GM23338 (cell line): ENCODE data around the gene TRAK1. TPM values are rescaled to one million over a fixed set of nuclear protein-coding genes. Genes with fewer than 3 reads are reported as not detected.

Experiments used
- ATAC-seq: fragments of 200-7000 bp; cut with Tn5 transposase; 3 replicates; pipeline ENCODE4 v1.9.1; 2020
- DNase-seq: peaks from one replicate; pipeline ENCODE4 v3.0.0-alpha.2; 2015; ENCODE audit warnings: low spot score
- H2AFZ ChIP-seq: fragments of 200-600 bp; sonication (generic); 2 replicates; pipeline ENCODE4 v1.8.0; 2016; ENCODE audit warnings: antibody characterized with exemption, mild to moderate bottlenecking, moderate library complexity
- H3F3A ChIP-seq: fragments of 200-600 bp; sonication (generic); replicated peaks from 2 replicates; pipeline ENCODE4 v1.8.0; 2017; ENCODE audit warnings: antibody characterized with exemption, mixed run types, low read depth
- H3K27ac ChIP-seq: fragments of 200-600 bp; sonication (generic); 2 replicates; pipeline ENCODE4 v1.6.1; 2016; ENCODE audit warnings: low read depth
- H3K27me3 ChIP-seq: fragments of 200-600 bp; sonication (generic); 2 replicates; pipeline ENCODE4 v1.8.0; 2016; ENCODE audit warnings: mild to moderate bottlenecking, mixed run types, moderate library complexity; ENCODE audit not compliant: insufficient read depth
- H3K36me3 ChIP-seq: fragments of 200-600 bp; sonication (generic); 2 replicates; pipeline ENCODE4 v1.8.0; 2016; ENCODE audit warnings: mild to moderate bottlenecking; ENCODE audit not compliant: insufficient read depth
- H3K4me1 ChIP-seq: fragments of 200-600 bp; sonication (generic); 2 replicates; pipeline ENCODE4 v1.8.0; 2016; ENCODE audit warnings: mild to moderate bottlenecking, moderate library complexity; ENCODE audit not compliant: insufficient read depth
- H3K4me2 ChIP-seq: fragments of 200-600 bp; sonication (generic); 2 replicates; pipeline ENCODE4 v1.7.1; 2017; ENCODE audit warnings: mixed run types
- H3K4me3 ChIP-seq: fragments of 200-600 bp; sonication (generic); 2 replicates; pipeline ENCODE4 v1.6.1; 2016; ENCODE audit warnings: mixed run types
- H3K79me2 ChIP-seq: fragments of 200-600 bp; sonication (generic); replicated peaks from 2 replicates; pipeline ENCODE4 v1.8.0; 2017; ENCODE audit warnings: mild to moderate bottlenecking; ENCODE audit not compliant: insufficient read depth
- H3K9me2 ChIP-seq: fragments of 200-600 bp; sonication (generic); 2 replicates; pipeline ENCODE4 v1.8.0; 2017; ENCODE audit not compliant: insufficient read depth
- H4K20me1 ChIP-seq: fragments of 200-600 bp; sonication (generic); replicated peaks from 2 replicates; pipeline ENCODE4 v1.8.0; 2017; ENCODE audit warnings: mild to moderate bottlenecking; ENCODE audit not compliant: insufficient read depth
- H3K27ac Mint-ChIP-seq: 2 replicates; pipeline ENCODE4 v1.8.0; 2020; ENCODE audit warnings: inconsistent platforms, mild to moderate bottlenecking, moderate library complexity, mixed read lengths
- H3K27me3 Mint-ChIP-seq: 3 replicates; pipeline ENCODE4 v1.8.0; 2022; ENCODE audit warnings: low read depth, mild to moderate bottlenecking, moderate library complexity, mixed read lengths, inconsistent platforms; ENCODE audit not compliant: insufficient read depth, poor library complexity
- H3K36me3 Mint-ChIP-seq: 3 replicates; pipeline ENCODE4 v1.8.0; 2021; ENCODE audit warnings: low read depth, mild to moderate bottlenecking, inconsistent platforms, moderate library complexity, mixed read lengths
- H3K4me1 Mint-ChIP-seq: 3 replicates; pipeline ENCODE4 v1.8.0; 2020; ENCODE audit warnings: mild to moderate bottlenecking, inconsistent platforms, mixed read lengths
- H3K4me3 Mint-ChIP-seq: 3 replicates; pipeline ENCODE4 v1.8.0; 2021; ENCODE audit warnings: moderate library complexity, mild to moderate bottlenecking, inconsistent platforms, mixed read lengths
- H3K9me3 Mint-ChIP-seq: 3 replicates; pipeline ENCODE4 v1.8.0; 2020; ENCODE audit warnings: moderate library complexity, mild to moderate bottlenecking, inconsistent platforms, mixed read lengths
- CREB1 ChIP-seq: fragments of 250-450 bp; sonication (Bioruptor Pico); IDR thresholded peaks from 2 replicates; pipeline ENCODE4 v1.5.0; 2020; ENCODE audit warnings: low read depth, mild to moderate bottlenecking, moderate library complexity
- CTCF ChIP-seq, 2 experiments: fragments of 200-600 bp in 1 of 2; sonication (generic) in 1 of 2; conservative IDR thresholded peaks; 2 replicates each; pipeline versions ENCODE4 v1.5.1 to v1.6.1; 2016 to 2017; ENCODE audit warnings: antibody characterized with exemption in 2 of 2, low read depth in 2 of 2, mild to moderate bottlenecking in 2 of 2, moderate library complexity in 1 of 2
- EZH2 ChIP-seq: fragments of 200-600 bp; sonication (generic); IDR thresholded peaks from one replicate; pipeline ENCODE4 v1.8.0; 2017; ENCODE audit warnings: antibody characterized with exemption, mild to moderate bottlenecking, low read depth; ENCODE audit not compliant: unreplicated experiment
- EZH2phosphoT487 ChIP-seq: fragments of 200-600 bp; sonication (generic); IDR thresholded peaks from one replicate; pipeline ENCODE4 v1.8.1; 2018; ENCODE audit warnings: antibody characterized with exemption; ENCODE audit not compliant: unreplicated experiment
- JUNB ChIP-seq: IDR thresholded peaks from one replicate; pipeline ENCODE4 v1.6.1; 2016; ENCODE audit warnings: antibody characterized with exemption; ENCODE audit not compliant: unreplicated experiment
- NANOG ChIP-seq: IDR thresholded peaks from 2 replicates; pipeline ENCODE4 v1.6.1; 2016; ENCODE audit warnings: antibody characterized with exemption, borderline replicate concordance
- POLR2AphosphoS5 ChIP-seq: IDR thresholded peaks from 2 replicates; pipeline ENCODE4 v1.6.1; 2016; ENCODE audit warnings: antibody characterized with exemption, low read depth
- STAT1 ChIP-seq: IDR thresholded peaks from one replicate; pipeline ENCODE4 v1.6.1; 2016; ENCODE audit warnings: antibody characterized with exemption; ENCODE audit not compliant: unreplicated experiment
- ZNF114 ChIP-seq: fragments of 250-450 bp; sonication (Bioruptor Pico); IDR thresholded peaks from 2 replicates; pipeline ENCODE4 v1.5.0; 2020; ENCODE audit warnings: mild to moderate bottlenecking, moderate library complexity
- ZNF331 ChIP-seq: fragments of 250-450 bp; sonication (Bioruptor Pico); IDR thresholded peaks from 2 replicates; pipeline ENCODE4 v1.5.0; 2020; ENCODE audit warnings: low read depth, mild to moderate bottlenecking, moderate library complexity
- ZNF462 ChIP-seq: fragments of 250-450 bp; sonication (Bioruptor Pico); IDR thresholded peaks from 2 replicates; pipeline ENCODE4 v1.5.0; 2020; ENCODE audit warnings: mild to moderate bottlenecking, moderate library complexity
- polyA plus RNA-seq: library from polyadenylated mRNA; unstranded; fragments of >200 nt; fragmentation: Nextera tagmentation; extraction: Ambion mirVana; gene quantifications from 2 replicates; pipeline ENCODE4 v1.2.1, GENCODE V29; 2016
- total RNA-seq: library from RNA; depleted of rRNA; stranded (reverse); fragments of >200 nt; shearing (Covaris generic); gene quantifications from 2 replicates; pipeline ENCODE4 v1.2.3, GENCODE V29; 2014

TRAK1 gene
- total and polyA plus RNA-seq, 2 experiments from 2014 or later: 13.4 to 47.4 TPM

GRCh38 chr3:42165211-42165610, 74.1 kb downstream of the TRAK1 start:
- Mint-ChIP-seq H3K4me1 (peaks cover 24% of the 10 kb centered on the region), H3K4me3 (no peak overlapping the region; the same call in 2 of the 3 replicates), H3K9me3 (no peaks in the 10 kb centered on the region), H3K36me3 (no peaks in the 10 kb centered on the region), H3K27me3 (no peaks in the 10 kb centered on the region), H3K27ac (no peak overlapping the region; the same call in 1 of the 2 replicates)
- H3K79me2 ChIP-seq: peaks cover 88% of the 10 kb centered on the region
- H3K4me3 ChIP-seq: no peak overlapping the region
- no peaks in the 10 kb centered on the region for H3K9me2 ChIP-seq
- TF ChIP-seq POLR2AphosphoS5 (no peak), CREB1 (CRISPR knock-in tag) (no peak), ZNF462 (no peak), ZNF114 (CRISPR knock-in tag) (no peak), JUNB (no peak), NANOG (no peak), ZNF331 (CRISPR knock-in tag) (no peak)
- peaks cover 6% of the 10 kb centered on the region; the same call in 1 of the 2 replicates for H4K20me1 ChIP-seq
- H3K36me3 ChIP-seq: no peaks in the 10 kb centered on the region
- peaks cover 21% of the 10 kb centered on the region for H3K4me1 ChIP-seq
- no peak overlapping the region for H3K27ac ChIP-seq
- H2AFZ ChIP-seq: no peak overlapping the region
- H3K27me3 ChIP-seq: no peaks in the 10 kb centered on the region
- no peak for ATAC-seq
- no peak for DNase-seq
- H3K4me2 ChIP-seq: no peak overlapping the region
- no peaks in the 10 kb centered on the region for H3F3A ChIP-seq

- peaks cover 87% of the 10 kb centered on the region for H3K79me2 ChIP-seq
- H3K4me1 Mint-ChIP-seq: peaks cover 19% of the 10 kb centered on the region
- DNase-seq (no peak), ATAC-seq (no peak)
- no peak overlapping the region for H3K27ac ChIP-seq
- no peaks in the 10 kb centered on the region for H3K9me2 ChIP-seq
- H3K4me1 ChIP-seq: peaks cover 13% of the 10 kb centered on the region; the same call in 1 of the 2 replicates
- H3F3A ChIP-seq: no peaks in the 10 kb centered on the region
- no peak overlapping the region for H3K4me3 ChIP-seq
- H3K4me2 ChIP-seq: no peak overlapping the region
- no peaks in the 10 kb centered on the region for H3K9me3 Mint-ChIP-seq
- H3K36me3 ChIP-seq: no peaks in the 10 kb centered on the region
- no peaks in the 10 kb centered on the region for H3K27me3 ChIP-seq
- H3K36me3 Mint-ChIP-seq: no peaks in the 10 kb centered on the region
- H2AFZ ChIP-seq: no peak overlapping the region
- no peak overlapping the region for H3K4me3 Mint-ChIP-seq
- peaks cover 9% of the 10 kb centered on the region; the same call in 1 of the 2 replicates for H4K20me1 ChIP-seq
- H3K27ac Mint-ChIP-seq: no peak overlapping the region
- peaks cover 2% of the 10 kb centered on the region for H3K27me3 Mint-ChIP-seq
- TF ChIP-seq CREB1 (CRISPR knock-in tag) (no peak), POLR2AphosphoS5 (no peak), EZH2 (no peak), STAT1 (no peak), CTCF (conservative IDR thresholded peaks at IDR 0.05; ENCODE audit: low read depth in 2 of 2) (no peak), ZNF331 (CRISPR knock-in tag) (no peak), ZNF114 (CRISPR knock-in tag) (no peak), EZH2phosphoT487 (no peak), NANOG (no peak)
These were observed 75.1 kb downstream of the TRAK1 start for GRCh38 chr3:42166214-42166613.
